T-helper 1 cell treated with Interleukin-12 subunit alpha and Interleukin-12 subunit beta and Interleukin-4 antibody, amounts not matched to agents 30 μg/mL and 1 μg/mL, for 36 hours (primary cell): ENCODE results near the gene ACSS1.
A peak's percentile ranks its signal among the peaks of the same experiment; 100 is the strongest.

Source experiments
- H3K27ac Mint-ChIP-seq: one replicate; pipeline ENCODE4 v1.8.0; 2021; ENCODE audit warnings: mild to moderate bottlenecking, mixed read lengths
- H3K27me3 Mint-ChIP-seq: one replicate; pipeline ENCODE4 v1.8.0; 2021; ENCODE audit warnings: low read depth, mixed read lengths
- H3K36me3 Mint-ChIP-seq: one replicate; pipeline ENCODE4 v1.8.0; 2021; ENCODE audit warnings: low read depth, mixed read lengths
- H3K4me1 Mint-ChIP-seq: one replicate; pipeline ENCODE4 v1.8.0; 2021; ENCODE audit warnings: low read depth, mixed read lengths
- H3K4me3 Mint-ChIP-seq: one replicate; pipeline ENCODE4 v1.8.0; 2021; ENCODE audit warnings: mild to moderate bottlenecking, moderate library complexity, mixed read lengths
- H3K9me3 Mint-ChIP-seq: one replicate; pipeline ENCODE4 v1.8.0; 2021; ENCODE audit warnings: mixed read lengths

Gene ACSS1

GRCh38 chr20:25048519-25048952 lies 9.4 kb downstream of the ACSS1 start:
- peaks cover 8% of the 10 kb centered on the region for H3K36me3 Mint-ChIP-seq
- no peak overlapping the region for H3K4me3 Mint-ChIP-seq
- no peak overlapping the region for H3K27ac Mint-ChIP-seq
- H3K9me3 Mint-ChIP-seq: no peaks in the 10 kb centered on the region
- H3K4me1 Mint-ChIP-seq: peaks cover 12% of the 10 kb centered on the region
- H3K27me3 Mint-ChIP-seq: peaks cover 16% of the 10 kb centered on the region

- Mint-ChIP-seq H3K4me3 (no peak overlapping the region), H3K9me3 (no peaks in the 10 kb centered on the region), H3K27ac (no peak overlapping the region), H3K36me3 (peaks cover 5% of the 10 kb centered on the region), H3K4me1 (peaks cover 13% of the 10 kb centered on the region), H3K27me3 (peaks cover 12% of the 10 kb centered on the region)
These were observed 10.2 kb downstream of the ACSS1 start for GRCh38 chr20:25047766-25048165.

GRCh38 chr20:25046736-25047666 lies 10.9 kb downstream of the ACSS1 start:
- peaks cover 5% of the 10 kb centered on the region for H3K36me3 Mint-ChIP-seq
- H3K27me3 Mint-ChIP-seq: peaks cover 12% of the 10 kb centered on the region
- no peaks in the 10 kb centered on the region for H3K9me3 Mint-ChIP-seq
- H3K4me3 Mint-ChIP-seq: no peak overlapping the region
- peaks cover 16% of the 10 kb centered on the region for H3K4me1 Mint-ChIP-seq
- H3K27ac Mint-ChIP-seq: no peak overlapping the region

DNA sequence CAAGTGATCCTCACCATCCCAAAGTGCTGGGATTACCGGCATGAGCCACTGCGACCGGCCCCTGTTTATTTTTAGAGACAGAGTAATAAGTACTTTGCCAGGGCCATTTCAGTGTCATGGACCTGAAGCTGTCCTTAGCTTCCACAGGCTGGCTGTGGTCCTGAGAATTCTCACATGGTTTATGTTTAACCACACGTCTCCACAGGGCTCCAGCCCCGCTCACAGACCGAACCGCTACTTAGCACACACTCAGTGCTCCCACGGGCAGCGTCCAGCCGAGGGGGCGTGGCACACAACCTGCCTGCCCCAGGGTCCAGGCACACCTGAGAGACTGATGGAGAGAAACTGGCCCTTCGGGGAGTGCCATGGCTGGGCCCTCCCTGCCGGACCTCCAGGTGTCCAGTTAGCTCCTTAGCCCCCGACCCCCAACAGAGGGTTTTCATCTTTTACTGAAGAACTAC lies 11.7 kb downstream of the ACSS1 start:
- Mint-ChIP-seq H3K27me3 (peaks cover 11% of the 10 kb centered on the region), H3K4me3 (no peak overlapping the region), H3K36me3 (peaks cover 5% of the 10 kb centered on the region), H3K4me1 (peaks cover 13% of the 10 kb centered on the region), H3K27ac (no peak overlapping the region), H3K9me3 (no peaks in the 10 kb centered on the region)

- Mint-ChIP-seq H3K4me3 (no peak overlapping the region), H3K9me3 (no peaks in the 10 kb centered on the region), H3K4me1 (peaks cover 13% of the 10 kb centered on the region), H3K27ac (no peak overlapping the region), H3K36me3 (peaks cover 5% of the 10 kb centered on the region), H3K27me3 (peaks cover 8% of the 10 kb centered on the region)
These were observed 12.6 kb downstream of the ACSS1 start for GRCh38 chr20:25045343-25045712.

DNA sequence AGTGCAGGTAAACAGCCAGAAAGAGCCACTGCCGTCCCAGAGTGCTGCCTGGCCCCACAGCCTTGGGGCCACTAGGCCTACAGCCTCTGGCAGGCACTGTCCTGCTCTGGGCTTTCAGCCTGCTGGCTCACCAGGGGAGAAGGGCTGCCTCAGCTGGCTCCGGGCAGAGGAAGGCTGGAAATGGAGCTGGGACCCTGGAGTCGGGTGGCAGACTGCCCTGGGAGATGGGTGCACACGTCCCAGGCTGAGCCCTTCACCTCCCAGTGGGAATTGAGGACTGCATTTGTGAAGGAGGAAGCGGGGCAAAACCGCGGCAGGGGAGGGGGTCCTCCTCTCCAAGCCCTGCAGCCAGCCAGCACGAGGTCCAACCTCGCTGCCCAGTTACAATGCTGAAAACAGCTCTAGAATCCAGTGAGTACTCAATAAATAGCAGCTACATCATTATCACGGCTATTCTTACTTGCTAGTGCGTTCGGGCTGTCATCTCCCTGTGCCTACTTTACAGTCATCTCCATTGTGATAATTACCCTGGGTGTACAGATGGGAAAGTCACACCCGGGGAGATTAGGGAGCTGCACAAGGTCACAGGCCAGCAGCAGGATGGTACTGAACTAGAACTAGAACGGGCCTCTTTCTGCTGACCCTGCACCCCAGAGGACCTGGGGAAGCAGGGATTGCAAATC lies 13.1 kb downstream of the ACSS1 start:
- no peaks in the 10 kb centered on the region for H3K9me3 Mint-ChIP-seq
- H3K36me3 Mint-ChIP-seq: peaks cover 5% of the 10 kb centered on the region
- H3K4me3 Mint-ChIP-seq: no peak overlapping the region
- peaks cover 13% of the 10 kb centered on the region for H3K4me1 Mint-ChIP-seq
- H3K27ac Mint-ChIP-seq: no peak overlapping the region
- H3K27me3 Mint-ChIP-seq: peaks cover 2% of the 10 kb centered on the region

DNA sequence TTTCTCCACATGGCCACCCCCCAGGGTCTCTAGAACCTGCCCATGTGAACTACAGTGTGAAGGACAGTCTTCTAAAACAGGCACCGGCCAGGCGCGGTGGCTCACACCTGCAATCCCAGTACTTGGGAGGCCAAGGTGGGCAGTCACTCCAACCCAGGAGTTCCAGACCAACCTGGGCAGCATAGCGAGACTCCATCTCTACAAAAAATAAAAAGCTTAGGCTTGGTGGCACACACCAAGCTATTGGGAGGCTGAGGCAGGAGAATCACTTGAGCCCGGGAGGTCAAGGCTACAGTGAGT lies 13.7 kb downstream of the ACSS1 start:
- peaks cover 13% of the 10 kb centered on the region for H3K4me1 Mint-ChIP-seq
- H3K36me3 Mint-ChIP-seq: peaks cover 5% of the 10 kb centered on the region
- no peaks in the 10 kb centered on the region for H3K27me3 Mint-ChIP-seq
- H3K27ac Mint-ChIP-seq: no peak overlapping the region
- H3K4me3 Mint-ChIP-seq: no peak overlapping the region
- no peaks in the 10 kb centered on the region for H3K9me3 Mint-ChIP-seq

- H3K4me1 Mint-ChIP-seq: peaks cover 11% of the 10 kb centered on the region
- H3K4me3 Mint-ChIP-seq: no peak overlapping the region
- peaks cover 5% of the 10 kb centered on the region for H3K36me3 Mint-ChIP-seq
- H3K9me3 Mint-ChIP-seq: no peaks in the 10 kb centered on the region
- no peaks in the 10 kb centered on the region for H3K27me3 Mint-ChIP-seq
- H3K27ac Mint-ChIP-seq: no peak overlapping the region
These were observed 14.3 kb downstream of the ACSS1 start for GRCh38 chr20:25043499-25044260.

DNA sequence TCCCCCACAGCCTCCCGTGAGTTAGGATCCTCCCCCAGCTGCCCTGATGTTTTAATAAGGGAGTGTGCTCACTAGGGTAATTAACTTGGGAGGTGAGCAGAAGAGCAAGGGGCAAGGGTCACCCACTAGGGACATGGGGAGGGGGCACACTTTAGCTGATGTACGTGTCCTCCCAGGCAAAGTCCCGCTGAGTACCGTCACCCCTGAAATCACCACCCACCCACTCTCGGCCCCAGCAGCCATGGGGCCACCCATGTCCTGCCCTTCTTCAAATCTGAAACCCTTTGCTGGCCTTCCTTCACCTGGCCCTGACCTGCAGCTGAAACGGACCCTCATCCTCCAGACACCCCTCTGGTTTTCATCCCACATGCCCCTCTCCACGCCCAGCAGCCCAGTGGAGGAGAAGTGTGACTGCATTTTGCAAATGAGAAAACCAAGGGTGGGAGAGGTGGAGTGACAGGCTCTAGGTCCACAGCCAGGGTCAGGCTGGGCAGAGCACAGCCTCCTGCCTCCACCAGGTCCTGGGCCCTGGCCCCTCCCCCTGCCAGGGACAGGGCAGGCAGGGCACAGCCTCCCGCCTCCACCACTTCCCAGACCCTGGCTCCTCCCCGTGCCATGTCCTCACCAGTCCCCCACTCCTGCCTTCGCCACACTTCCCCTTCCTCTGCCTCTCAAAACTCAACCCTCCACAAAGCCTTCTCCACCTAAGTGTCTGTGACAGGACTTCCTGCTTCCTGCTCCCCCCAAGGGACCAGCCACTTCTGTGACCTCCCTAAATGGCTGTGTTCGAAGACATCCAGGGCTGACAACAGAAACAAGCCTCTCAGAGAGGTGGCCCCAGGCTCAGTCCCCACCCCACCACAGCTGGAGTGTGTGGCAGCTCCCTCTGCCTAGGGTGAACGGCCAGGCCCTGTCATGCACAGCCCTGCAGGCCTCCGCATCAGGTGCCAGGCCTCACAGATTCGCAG lies 15.1 kb downstream of the ACSS1 start:
- Mint-ChIP-seq H3K4me1 (peaks cover 11% of the 10 kb centered on the region), H3K27ac (peak overlapping the region; percentile 76)

GRCh38 chr20:25041813-25042530 lies 16.0 kb downstream of the ACSS1 start:
- no peak overlapping the region for H3K27ac Mint-ChIP-seq
- H3K27me3 Mint-ChIP-seq: no peaks in the 10 kb centered on the region
- no peak overlapping the region for H3K4me3 Mint-ChIP-seq
- no peaks in the 10 kb centered on the region for H3K36me3 Mint-ChIP-seq
- H3K9me3 Mint-ChIP-seq: no peaks in the 10 kb centered on the region
- H3K4me1 Mint-ChIP-seq: peaks cover 15% of the 10 kb centered on the region

More for the DNA sequence above, 15.1 kb downstream of the ACSS1 start:
- H3K27me3 Mint-ChIP-seq: no peaks in the 10 kb centered on the region
- H3K36me3 Mint-ChIP-seq: peaks cover 5% of the 10 kb centered on the region
- H3K9me3 Mint-ChIP-seq: no peaks in the 10 kb centered on the region
- peak overlapping the region; percentile 27 for H3K4me3 Mint-ChIP-seq

- no peak overlapping the region for H3K4me3 Mint-ChIP-seq
- H3K9me3 Mint-ChIP-seq: no peaks in the 10 kb centered on the region
- no peak overlapping the region for H3K27ac Mint-ChIP-seq
- no peaks in the 10 kb centered on the region for H3K27me3 Mint-ChIP-seq
- H3K36me3 Mint-ChIP-seq: no peaks in the 10 kb centered on the region
- peaks cover 27% of the 10 kb centered on the region for H3K4me1 Mint-ChIP-seq
These were observed 17.5 kb downstream of the ACSS1 start for GRCh38 chr20:25040438-25040831.

DNA sequence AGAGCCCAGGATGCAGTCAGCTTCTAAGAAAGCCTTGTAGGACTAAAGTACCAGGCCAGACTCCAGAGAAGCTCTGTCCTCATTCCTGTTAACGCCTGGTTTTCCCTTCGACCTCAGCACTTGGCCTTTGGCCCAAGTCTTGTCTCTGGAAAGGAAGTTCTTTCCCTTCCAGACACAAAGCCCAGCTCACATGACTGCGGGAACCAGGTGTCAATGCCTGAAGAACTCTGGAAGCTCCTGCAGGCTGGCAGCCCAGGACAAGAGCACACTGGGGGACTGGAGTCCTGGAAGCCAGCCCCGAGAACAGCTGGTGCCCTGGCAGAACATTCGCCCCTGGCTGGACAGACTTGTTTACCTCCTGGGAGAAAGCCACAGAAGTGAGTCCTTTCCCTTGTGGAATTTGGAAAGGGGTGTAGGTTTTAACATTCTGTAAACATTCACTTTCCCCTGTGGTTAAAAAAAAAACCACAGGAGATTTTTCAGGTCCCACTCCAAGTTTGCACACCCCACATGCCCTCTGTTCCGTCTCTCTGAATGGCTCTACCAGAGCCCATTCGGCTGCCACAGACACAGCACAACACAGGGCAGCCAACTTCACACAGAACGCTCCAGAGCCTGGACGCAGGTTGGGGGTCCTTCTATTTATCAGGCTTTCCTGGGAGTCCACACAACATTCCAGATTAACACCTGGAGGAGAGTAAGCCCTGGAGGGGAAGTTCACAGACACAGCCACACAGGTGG lies 18.1 kb downstream of the ACSS1 start:
- H3K4me1 Mint-ChIP-seq: peaks cover 26% of the 10 kb centered on the region
- no peaks in the 10 kb centered on the region for H3K27me3 Mint-ChIP-seq
- no peak overlapping the region for H3K27ac Mint-ChIP-seq
- H3K4me3 Mint-ChIP-seq: no peak overlapping the region
- no peaks in the 10 kb centered on the region for H3K36me3 Mint-ChIP-seq
- H3K9me3 Mint-ChIP-seq: no peaks in the 10 kb centered on the region

DNA sequence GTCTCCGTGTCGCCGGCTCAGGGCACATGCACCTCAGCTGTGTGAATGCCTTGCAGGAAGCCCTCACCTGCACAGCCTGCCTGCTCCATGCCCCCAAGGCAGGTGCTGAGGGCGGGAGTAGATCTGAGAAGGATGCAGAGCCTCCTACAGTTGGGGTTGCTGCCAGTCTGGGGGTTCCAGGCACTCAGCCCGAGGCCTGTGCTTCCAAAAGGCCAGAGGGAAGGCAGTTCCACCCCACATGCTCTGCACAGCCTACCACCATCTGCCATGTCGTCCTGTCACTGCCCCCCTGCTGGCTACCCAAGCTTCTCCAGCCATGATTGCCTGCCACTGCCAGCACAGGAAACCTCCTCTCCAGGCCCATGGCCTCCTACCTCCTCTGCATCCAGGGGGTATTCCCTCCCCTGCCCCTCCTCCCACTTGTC lies 19.3 kb downstream of the ACSS1 start:
- Mint-ChIP-seq H3K27ac (no peak overlapping the region), H3K9me3 (no peaks in the 10 kb centered on the region), H3K4me3 (no peak overlapping the region), H3K4me1 (peaks cover 26% of the 10 kb centered on the region), H3K27me3 (no peaks in the 10 kb centered on the region), H3K36me3 (no peaks in the 10 kb centered on the region)
